GM12878 (cell line): ENCODE measurements around the gene SOS1. TPM values are rescaled to one million over a fixed set of nuclear protein-coding genes. Genes with fewer than 3 reads are reported as not detected.

Experiments
- ATAC-seq: fragments of 200-7000 bp; cut with Tn5 transposase; 3 replicates; pipeline ENCODE4 v1.9.1; 2020; ENCODE audit warnings: mild to moderate bottlenecking, moderate library complexity
- BruUV-seq: library from RNA; stranded (reverse); fragments of 400-500 nt; replicated peaks from 2 replicates; lab custom pipeline; 2021; lab: Mats Ljungman, UMichigan
- CTCF ChIA-PET: fragments of 300-600 bp; sonication (Branson Sonifier 250); formaldehyde crosslinking; extraction: SDS; loops from one replicate; lab custom pipeline; 2021; ENCODE audit warnings: inconsistent platforms; lab: Yijun Ruan, JAX
- POLR2A ChIA-PET: fragments of 350-600 bp; formaldehyde crosslinking; extraction: SDS; loops from one replicate; lab custom pipeline; 2021; ENCODE audit warnings: inconsistent platforms; lab: Charles Lee
- RAD21 ChIA-PET: fragments of 300-600 bp; sonication (Branson Sonifier 250); formaldehyde crosslinking; loops from one replicate; lab custom pipeline; 2023; ENCODE audit warnings: antibody characterized with exemption; ENCODE audit not compliant: unreplicated experiment; lab: Charles Lee
- SMC1A ChIA-PET: fragments of 300-600 bp; sonication (Branson Sonifier 250); formaldehyde crosslinking; loops from one replicate; lab custom pipeline; 2023; ENCODE audit not compliant: unreplicated experiment, uncharacterized antibody; lab: Charles Lee
- DNase-seq: peaks from one replicate; pipeline ENCODE4 v3.0.0-alpha.2; 2011; ENCODE audit warnings: low read depth, low spot score
- FAIRE-seq: peaks from 3 replicates; lab custom pipeline; 2011; peaks lifted over from hg19 to GRCh38; lab: Jason Lieb, UNC
- H2AFZ ChIP-seq: 2 replicates; pipeline ENCODE4 v1.6.0; 2011; ENCODE audit warnings: low read depth, low read length, control low read depth; ENCODE audit not compliant: control insufficient read depth
- H3K27ac ChIP-seq: 2 replicates; pipeline ENCODE4 v1.5.1; 2011; ENCODE audit warnings: control low read depth; ENCODE audit not compliant: control insufficient read depth, insufficient read depth
- H3K27me3 ChIP-seq, 2 experiments: replicated peaks in 1 of 2; 2 replicates each; pipeline versions ENCODE4 v1.6.0 to v1.6.1; 2011; ENCODE audit warnings: low read length in 1 of 2; ENCODE audit not compliant: control insufficient read depth in 2 of 2, insufficient read depth in 2 of 2
- H3K36me3 ChIP-seq, 2 experiments: 2 replicates each; pipeline ENCODE4 v1.5.1; 2011; ENCODE audit warnings: low read length in 1 of 2; ENCODE audit not compliant: control insufficient read depth in 2 of 2, insufficient read depth in 2 of 2
- H3K4me1 ChIP-seq: 2 replicates; pipeline ENCODE4 v1.6.1; 2011; ENCODE audit warnings: mild to moderate bottlenecking, low read length, moderate library complexity, mixed read lengths; ENCODE audit not compliant: control insufficient read depth, insufficient read depth
- H3K4me2 ChIP-seq: 2 replicates; pipeline ENCODE4 v1.6.0; 2011; ENCODE audit warnings: control low read depth; ENCODE audit not compliant: control insufficient read depth, insufficient read depth
- H3K4me3 ChIP-seq: fragments of 200-600 bp; sonication (generic); 2 replicates; pipeline ENCODE4 v1.5.1; 2016
- H3K79me2 ChIP-seq: 2 replicates; pipeline ENCODE4 v1.6.0; 2011; ENCODE audit warnings: low read length; ENCODE audit not compliant: control insufficient read depth, insufficient read depth
- H3K9ac ChIP-seq: 2 replicates; pipeline ENCODE4 v1.8.0; 2011; ENCODE audit warnings: low read length, control low read depth, mixed read lengths; ENCODE audit not compliant: control insufficient read depth, insufficient read depth
- H3K9me3 ChIP-seq: replicated peaks from 3 replicates; pipeline ENCODE4 v1.5.1; 2011; ENCODE audit warnings: mild to moderate bottlenecking, low read length; ENCODE audit not compliant: control insufficient read depth, insufficient read depth
- H4K20me1 ChIP-seq: 2 replicates; pipeline ENCODE4 v1.6.0; 2011; ENCODE audit not compliant: control insufficient read depth, insufficient read depth
- TCF12 ChIP-seq: IDR thresholded peaks from 2 replicates; pipeline ENCODE4 v1.6.1; 2011; ENCODE audit warnings: low read depth, mild to moderate bottlenecking, low read length
- WGBS: methylation state at CpG from one replicate; pipeline ENCODE4 v1.1.6; 2016; ENCODE audit warnings: low lambda C conversion rate; ENCODE audit not compliant: insufficient replicate concordance, insufficient coverage; ENCODE audit errors: missing lambda C conversion rate; 5-methylcytosine and 5-hydroxymethylcytosine counted together
- in situ Hi-C: fragments of 300-500 bp; cut with MboI; formaldehyde crosslinking; loops from 9 replicates; pipeline ENCODE4 v1.14.3; 2018; ENCODE audit warnings: mixed read lengths
- intact Hi-C: fragments of 100-400 bp; cut with micrococcal nuclease; formaldehyde crosslinking; loops from one replicate; pipeline ENCODE4 v1.14.2; 2022; ENCODE audit not compliant: unreplicated experiment
- polyA plus RNA-seq, 11 experiments: library from polyadenylated mRNA; depleted of rRNA in 4 of 11; unstranded in 6 of 11; stranded (reverse) in 5 of 11; fragments of >200 nt; fragmentation: Nextera tagmentation in 4 of 11; fragmentation: Illumina TruSeq in 1 of 11; extraction: Ambion mirVana in 4 of 11; extraction: Trizol in 1 of 11; gene quantifications; 1 replicate in 1 of 11; 2 replicates in 10 of 11; pipeline versions ENCODE4 v1.2.1 to v1.2.3, GENCODE V29; 2011 to 2016; ENCODE audit warnings: inconsistent platforms in 2 of 11, missing spikeins in 2 of 11, low read depth in 1 of 11
- small RNA-seq: library from RNA; depleted of rRNA; stranded (forward); fragments of <200 nt; gene quantifications from one replicate; pipeline ENCODE3, GENCODE V24; 2014
- total RNA-seq, 4 experiments: library from RNA; depleted of rRNA in 3 of 4; stranded (reverse); fragments of >200 nt in 3 of 4; fragmentation: Illumina TruSeq in 1 of 4; extraction: Trizol in 1 of 4; gene quantifications; 2 replicates each; pipeline versions ENCODE4 v1.2.1 to v1.2.3, GENCODE V29; 2013 to 2021

Gene SOS1
- total and polyA plus RNA-seq, 10 of the 15 experiments (the other 5 are each of a cell fraction or from before 2014, with no cell fraction given), result 2.1 to 24.1 (median 8.5) TPM

- TF ChIP-seq TCF12, result no peak
- intact Hi-C loops (no loop called here), in situ Hi-C loops (no loop called here)
- CTCF ChIA-PET, result no interaction called here
- H3K4me1 ChIP-seq, result no peaks in the 10 kb centered on the region
- BruUV-seq, result no TSS peak
- SMC1A ChIA-PET, result interaction anchor here (0.7 kb wide), 1 partner anchor 297 kb away, joined by 4 read pairs; no protein-coding TSS in a partner anchor
- H4K20me1 ChIP-seq, result no peaks in the 10 kb centered on the region
- no peak overlapping the region for H3K4me2 ChIP-seq
- no peaks in the 10 kb centered on the region; a peak in 1 of 4 replicates for H3K27me3 ChIP-seq
- H2AFZ ChIP-seq, result no peak overlapping the region
- H3K36me3 ChIP-seq, result no peaks in the 10 kb centered on the region
- no peak overlapping the region for H3K27ac ChIP-seq
- no peak overlapping the region for H3K4me3 ChIP-seq
- FAIRE-seq (no peak), ATAC-seq (no peak), DNase-seq (no peak)
- H3K9me3 ChIP-seq, result no peaks in the 10 kb centered on the region
- RAD21 ChIA-PET, result interaction anchor here (0.6 kb wide), 1 partner anchor 161 kb away, joined by 3 read pairs; no protein-coding TSS in a partner anchor
- 0% methylated on average over 1 of the region's 1 CpG for WGBS
- H3K79me2 ChIP-seq, result no peaks in the 10 kb centered on the region
- POLR2A ChIA-PET, result interaction anchor here (0.6 kb wide), 1 partner anchor 296 kb away, joined by 5 read pairs; no protein-coding TSS in a partner anchor
- no peak overlapping the region for H3K9ac ChIP-seq
These were observed 188.3 kb downstream of the SOS1 start for GRCh38 chr2:38932586-38932985.

Small RNA genes within 50 kb of the gene (small RNA-seq; reads per million reads assigned to genes)
- gene HSPE1P13 (not detected), gene RF00019 (not detected), gene RN7SL96P (not detected), gene RNU6-198P (not detected)

Other genes with a start within 250 kb of the SOS1 start
- gene DHX57, start 245.1 kb downstream of the SOS1 start, total RNA-seq (2014; rRNA removed), result 12.5 and 13.2 TPM in 2 replicates
- gene DHX57, start 245.1 kb downstream of the SOS1 start, total RNA-seq (2014; rRNA removed; fragmentation: Illumina TruSeq; extraction: Trizol), result 17.9 and 18.0 TPM in 2 replicates
- 13.7 and 15.8 TPM in 2 replicates for gene DHX57, start 245.1 kb downstream of the SOS1 start, total RNA-seq (2021)
- 16.2 and 17.5 TPM in 2 replicates for gene DHX57, start 245.1 kb downstream of the SOS1 start, polyA plus RNA-seq (2011; rRNA removed)
- gene DHX57, start 245.1 kb downstream of the SOS1 start, polyA plus RNA-seq (2014; fragmentation: Illumina TruSeq; extraction: Trizol), result 15.8 and 20.9 TPM in 2 replicates
- gene DHX57, start 245.1 kb downstream of the SOS1 start, polyA plus RNA-seq (2014; fragmentation: Nextera tagmentation; extraction: Ambion mirVana), result 1 to 10 TPM; 6.5 to 7.1 TPM
- 9.3 and 10.4 TPM in 2 replicates for gene DHX57, start 245.1 kb downstream of the SOS1 start, polyA plus RNA-seq (2014; rRNA removed)
- gene DHX57, start 245.1 kb downstream of the SOS1 start, polyA plus RNA-seq (2016; fragmentation: Nextera tagmentation; extraction: Ambion mirVana), result 10 to 100 TPM; 16.5 to 18.0 TPM
- 2.8 and 4.4 TPM in 2 replicates for gene MORN2, start 245.1 kb downstream of the SOS1 start, total RNA-seq (2014; rRNA removed)
- gene MORN2, start 245.1 kb downstream of the SOS1 start, total RNA-seq (2014; rRNA removed; fragmentation: Illumina TruSeq; extraction: Trizol), result 7.6 and 8.4 TPM in 2 replicates
- gene MORN2, start 245.1 kb downstream of the SOS1 start, total RNA-seq (2021), result 2.3 and 3.5 TPM in 2 replicates
- 6.8 and 12.2 TPM in 2 replicates for gene MORN2, start 245.1 kb downstream of the SOS1 start, polyA plus RNA-seq (2011; rRNA removed)
- gene MORN2, start 245.1 kb downstream of the SOS1 start, polyA plus RNA-seq (2014; fragmentation: Illumina TruSeq; extraction: Trizol), result 7.6 and 9.1 TPM in 2 replicates
- 10 to 100 TPM; 18.7 to 19.2 TPM for gene MORN2, start 245.1 kb downstream of the SOS1 start, polyA plus RNA-seq (2014; fragmentation: Nextera tagmentation; extraction: Ambion mirVana)
- gene MORN2, start 245.1 kb downstream of the SOS1 start, polyA plus RNA-seq (2014; rRNA removed), result 4.5 and 7.6 TPM in 2 replicates
- 10 to 100 TPM; 19.0 to 26.9 TPM for gene MORN2, start 245.1 kb downstream of the SOS1 start, polyA plus RNA-seq (2016; fragmentation: Nextera tagmentation; extraction: Ambion mirVana)
- gene ARHGEF33, start 231.2 kb downstream of the SOS1 start, total RNA-seq (2014; rRNA removed), result 0.05 and 0.06 TPM in 2 replicates
- not detected in 2 replicates for gene ARHGEF33, start 231.2 kb downstream of the SOS1 start, total RNA-seq (2014; rRNA removed; fragmentation: Illumina TruSeq; extraction: Trizol)
- gene ARHGEF33, start 231.2 kb downstream of the SOS1 start, total RNA-seq (2021), result 0.08 TPM in 1 of 2 replicates, not detected in the other
- 0.04 TPM in 1 of 2 replicates, not detected in the other for gene ARHGEF33, start 231.2 kb downstream of the SOS1 start, polyA plus RNA-seq (2011; rRNA removed)
- 0.01 TPM in 1 of 2 replicates, not detected in the other for gene ARHGEF33, start 231.2 kb downstream of the SOS1 start, polyA plus RNA-seq (2014; fragmentation: Illumina TruSeq; extraction: Trizol)
- gene ARHGEF33, start 231.2 kb downstream of the SOS1 start, polyA plus RNA-seq (2014; fragmentation: Nextera tagmentation; extraction: Ambion mirVana), result under 1 TPM in 1 of 2 experiments, not detected in 1; 0.08 TPM
- gene ARHGEF33, start 231.2 kb downstream of the SOS1 start, polyA plus RNA-seq (2014; rRNA removed), result 0.03 TPM in 1 of 2 replicates, not detected in the other
- not detected for gene ARHGEF33, start 231.2 kb downstream of the SOS1 start, polyA plus RNA-seq (2016; fragmentation: Nextera tagmentation; extraction: Ambion mirVana)
- gene CDKL4, start 122.9 kb upstream of the SOS1 start, total RNA-seq (2014; rRNA removed), result not detected in 2 replicates
- not detected in 2 replicates for gene CDKL4, start 122.9 kb upstream of the SOS1 start, total RNA-seq (2014; rRNA removed; fragmentation: Illumina TruSeq; extraction: Trizol)
- not detected in 2 replicates for gene CDKL4, start 122.9 kb upstream of the SOS1 start, total RNA-seq (2021)
- not detected in 2 replicates for gene CDKL4, start 122.9 kb upstream of the SOS1 start, polyA plus RNA-seq (2011; rRNA removed)
- gene CDKL4, start 122.9 kb upstream of the SOS1 start, polyA plus RNA-seq (2014; fragmentation: Illumina TruSeq; extraction: Trizol), result not detected in 2 replicates
- not detected for gene CDKL4, start 122.9 kb upstream of the SOS1 start, polyA plus RNA-seq (2014; fragmentation: Nextera tagmentation; extraction: Ambion mirVana)
- gene CDKL4, start 122.9 kb upstream of the SOS1 start, polyA plus RNA-seq (2014; rRNA removed), result not detected in 2 replicates
- gene CDKL4, start 122.9 kb upstream of the SOS1 start, polyA plus RNA-seq (2016; fragmentation: Nextera tagmentation; extraction: Ambion mirVana), result not detected